Mesenchymal stem cell (in vitro differentiated cells and primary cell): Measurements from ENCODE around the gene PTPRN2.

Experiments used
- DNase-seq: peaks from one replicate; pipeline ENCODE4 v3.0.0-alpha.2; 2013
- H2AFZ ChIP-seq: one replicate; pipeline ENCODE4 v1.6.1; 2013; ENCODE audit warnings: low read depth, mild to moderate bottlenecking, control low read depth, inconsistent platforms, low read length, moderate library complexity
- H2AK5ac ChIP-seq: 2 replicates; pipeline ENCODE4 v1.6.1; 2013; ENCODE audit warnings: low read length, moderate library complexity, mild to moderate bottlenecking, inconsistent platforms; ENCODE audit not compliant: severe bottlenecking
- H2BK120ac ChIP-seq: one replicate; pipeline ENCODE4 v1.6.1; 2013; ENCODE audit warnings: low read depth, mild to moderate bottlenecking, inconsistent platforms, low read length, moderate library complexity
- H2BK12ac ChIP-seq, 2 experiments: one replicate each; pipeline ENCODE4 v1.6.1; 2013; ENCODE audit warnings: inconsistent platforms in 2 of 2, low read length in 2 of 2, mild to moderate bottlenecking in 2 of 2, moderate library complexity in 2 of 2, control low read depth in 1 of 2
- H2BK15ac ChIP-seq: one replicate; pipeline ENCODE4 v1.6.1; 2013; ENCODE audit warnings: mild to moderate bottlenecking, low read depth, inconsistent platforms; ENCODE audit not compliant: poor library complexity, severe bottlenecking
- H2BK5ac ChIP-seq: 2 replicates; pipeline ENCODE4 v1.6.1; 2013; ENCODE audit warnings: low read depth, mild to moderate bottlenecking, low read length, control low read depth, inconsistent platforms; ENCODE audit not compliant: poor library complexity, severe bottlenecking
- H3K14ac ChIP-seq, 2 experiments: one replicate each; pipeline ENCODE4 v1.6.1; 2013; ENCODE audit warnings: inconsistent platforms in 2 of 2, low read length in 2 of 2, control low read depth in 1 of 2, mild to moderate bottlenecking in 1 of 2, moderate library complexity in 1 of 2
- H3K18ac ChIP-seq, 2 experiments: one replicate each; pipeline ENCODE4 v1.6.1; 2013; ENCODE audit warnings: inconsistent platforms in 2 of 2, low read length in 2 of 2, control low read depth in 1 of 2, low read depth in 1 of 2, mild to moderate bottlenecking in 1 of 2
- H3K23ac ChIP-seq, 2 experiments: one replicate each; pipeline ENCODE4 v1.6.1; 2013; ENCODE audit warnings: inconsistent platforms in 2 of 2, low read length in 2 of 2, mild to moderate bottlenecking in 2 of 2, moderate library complexity in 2 of 2, control low read depth in 1 of 2
- H3K27ac ChIP-seq: 2 replicates; pipeline ENCODE4 v1.5.1; 2013; ENCODE audit warnings: mild to moderate bottlenecking, moderate library complexity, low read length, control low read depth, inconsistent platforms; ENCODE audit not compliant: poor library complexity, severe bottlenecking
- H3K27me3 ChIP-seq, 2 experiments: 2 replicates each; pipeline versions ENCODE4 v1.6.1 to v1.7.0; 2013; ENCODE audit warnings: low read length in 2 of 2, mild to moderate bottlenecking in 2 of 2, moderate library complexity in 2 of 2, control low read depth in 1 of 2, inconsistent platforms in 1 of 2; ENCODE audit not compliant: control insufficient read depth in 1 of 2, insufficient read depth in 1 of 2
- H3K36me3 ChIP-seq, 2 experiments: 2 replicates each; pipeline versions ENCODE4 v1.6.1 to v1.7.0; 2013; ENCODE audit warnings: low read length in 2 of 2, control low read depth in 1 of 2, inconsistent platforms in 1 of 2, low read depth in 1 of 2, mild to moderate bottlenecking in 1 of 2; ENCODE audit not compliant: insufficient read depth in 2 of 2, control insufficient read depth in 1 of 2
- H3K4ac ChIP-seq, 2 experiments: one replicate each; pipeline ENCODE4 v1.6.1; 2013; ENCODE audit warnings: inconsistent platforms in 2 of 2, low read length in 2 of 2, mild to moderate bottlenecking in 2 of 2, moderate library complexity in 2 of 2, control low read depth in 1 of 2, low read depth in 1 of 2
- H3K4me1 ChIP-seq: 2 replicates; pipeline ENCODE4 v1.6.1; 2013; ENCODE audit warnings: low read depth, low read length, control low read depth; ENCODE audit not compliant: control insufficient read depth, insufficient read depth
- H3K4me2 ChIP-seq: 2 replicates; pipeline ENCODE4 v1.6.1; 2013; ENCODE audit warnings: low read length, mild to moderate bottlenecking, inconsistent platforms; ENCODE audit not compliant: poor library complexity, severe bottlenecking
- H3K4me3 ChIP-seq, 2 experiments: 2 replicates each; pipeline versions ENCODE4 v1.5.1 to v1.7.0; 2013; ENCODE audit warnings: low read length in 2 of 2, mild to moderate bottlenecking in 2 of 2, control low read depth in 1 of 2, low read depth in 1 of 2; ENCODE audit not compliant: insufficient read depth in 1 of 2
- H3K79me1 ChIP-seq: replicated peaks from 2 replicates; pipeline ENCODE4 v1.6.1; 2013; ENCODE audit warnings: mild to moderate bottlenecking, control low read depth, low read length, inconsistent platforms; ENCODE audit not compliant: poor library complexity, severe bottlenecking
- H3K9ac ChIP-seq: 2 replicates; pipeline ENCODE4 v1.7.0; 2013; ENCODE audit warnings: mild to moderate bottlenecking, low read length, moderate library complexity
- H3K9me3 ChIP-seq: 2 replicates; pipeline ENCODE4 v1.7.0; 2013; ENCODE audit warnings: mild to moderate bottlenecking, low read length; ENCODE audit not compliant: control insufficient read depth
- H4K8ac ChIP-seq: one replicate; pipeline ENCODE4 v1.6.1; 2013; ENCODE audit warnings: inconsistent platforms, mild to moderate bottlenecking, low read length, moderate library complexity
- H4K91ac ChIP-seq: one replicate; pipeline ENCODE4 v1.6.1; 2013; ENCODE audit warnings: mild to moderate bottlenecking, low read length, inconsistent platforms
- WGBS: methylation state at CpG from one replicate; pipeline ENCODE4 v1.1.7; 2013; ENCODE audit warnings: mixed read lengths; 5-methylcytosine and 5-hydroxymethylcytosine counted together

PTPRN2 gene

GRCh38 chr7:158543840-158544239 is 43.8 kb downstream of the PTPRN2 start:
- H2BK15ac ChIP-seq, result no peak overlapping the region
- no peak overlapping the region for H3K23ac ChIP-seq
- H3K4ac ChIP-seq, result no peak overlapping the region
- H2BK120ac ChIP-seq, result no peak overlapping the region
- H3K79me1 ChIP-seq, result no peaks in the 10 kb centered on the region
- peaks cover 0 to 4% of the 10 kb centered on the region in 2 experiments for H3K36me3 ChIP-seq
- no peak overlapping the region for H2BK12ac ChIP-seq
- no peak for DNase-seq
- no peak overlapping the region for H3K18ac ChIP-seq
- peaks cover 2% of the 10 kb centered on the region for H3K4me1 ChIP-seq
- H2AFZ ChIP-seq, result no peak overlapping the region
- H4K91ac ChIP-seq, result no peak overlapping the region
- no peak overlapping the region for H3K14ac ChIP-seq
- no peaks in the 10 kb centered on the region for H3K9me3 ChIP-seq
- no peak overlapping the region for H3K4me3 ChIP-seq
- no peak overlapping the region for H4K8ac ChIP-seq
- no peak overlapping the region for H3K4me2 ChIP-seq
- H3K27ac ChIP-seq, result no peak overlapping the region
- peaks cover 0 to 16% of the 10 kb centered on the region in 2 experiments for H3K27me3 ChIP-seq
- H2BK5ac ChIP-seq, result no peak overlapping the region
- WGBS, result 88% methylated on average over 11 of the region's 11 CpGs
- no peak overlapping the region for H3K9ac ChIP-seq
- no peak overlapping the region for H2AK5ac ChIP-seq

GRCh38 chr7:158542651-158543566 is 44.7 kb downstream of the PTPRN2 start:
- no peak overlapping the region for H3K27ac ChIP-seq
- no peak overlapping the region for H4K8ac ChIP-seq
- no peak overlapping the region for H3K9ac ChIP-seq
- DNase-seq, result no peak
- no peak overlapping the region for H3K23ac ChIP-seq
- no peak overlapping the region for H2AK5ac ChIP-seq
- H2AFZ ChIP-seq, result no peak overlapping the region
- H3K36me3 ChIP-seq, result peaks cover 0 to 4% of the 10 kb centered on the region in 2 experiments
- H4K91ac ChIP-seq, result no peak overlapping the region
- no peak overlapping the region for H3K4me3 ChIP-seq
- no peak overlapping the region for H3K14ac ChIP-seq
- no peaks in the 10 kb centered on the region for H3K9me3 ChIP-seq
- H2BK12ac ChIP-seq, result no peak overlapping the region
- 70% methylated on average over 13 of the region's 19 CpGs for WGBS
- H3K18ac ChIP-seq, result no peak overlapping the region
- no peak overlapping the region for H2BK15ac ChIP-seq
- H3K79me1 ChIP-seq, result no peaks in the 10 kb centered on the region
- no peak overlapping the region for H2BK5ac ChIP-seq
- H3K4me1 ChIP-seq, result peaks cover 2% of the 10 kb centered on the region
- H3K27me3 ChIP-seq, result peaks cover 0 to 11% of the 10 kb centered on the region in 2 experiments
- no peak overlapping the region for H2BK120ac ChIP-seq
- no peak overlapping the region for H3K4ac ChIP-seq
- no peak overlapping the region for H3K4me2 ChIP-seq

DNA sequence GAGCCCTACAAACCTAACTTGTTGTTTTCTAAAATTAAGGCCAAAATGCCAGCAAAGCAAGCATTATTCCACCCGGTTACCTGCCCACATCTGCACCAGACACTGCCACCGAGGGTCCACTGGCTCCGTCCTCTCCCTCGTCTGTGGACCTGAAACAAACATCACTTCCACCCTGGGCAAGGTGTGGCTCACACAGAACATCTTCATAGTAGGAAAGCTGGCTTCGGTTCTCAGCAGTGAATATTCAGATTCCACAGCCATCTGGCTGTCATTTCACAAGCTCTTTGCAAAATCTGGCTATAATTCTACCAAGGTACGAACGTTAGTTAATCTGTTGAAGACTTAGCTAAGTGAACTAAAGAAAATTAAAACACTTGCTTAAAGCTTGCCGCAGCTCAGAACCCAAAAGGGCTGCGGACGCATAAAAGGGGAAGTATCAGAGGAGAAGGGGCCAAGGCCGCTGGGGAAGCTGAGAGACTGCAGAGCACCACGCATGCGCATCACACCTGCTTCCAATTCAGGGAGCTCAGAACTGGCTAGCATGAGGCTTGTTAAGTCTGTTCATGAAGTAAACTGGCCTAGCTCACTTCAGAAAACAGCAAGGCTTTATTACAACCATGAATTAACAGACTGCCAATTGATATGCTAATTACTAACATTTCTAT is 46.1 kb downstream of the PTPRN2 start:
- H2AK5ac ChIP-seq, result no peak overlapping the region
- H3K18ac ChIP-seq, result no peak overlapping the region
- no peak overlapping the region for H2AFZ ChIP-seq
- no peak overlapping the region for H3K23ac ChIP-seq
- H3K79me1 ChIP-seq, result no peaks in the 10 kb centered on the region
- H2BK5ac ChIP-seq, result no peak overlapping the region
- no peak overlapping the region for H2BK120ac ChIP-seq
- H3K9me3 ChIP-seq, result no peaks in the 10 kb centered on the region
- WGBS, result 82% methylated on average over 13 of the region's 13 CpGs
- H4K8ac ChIP-seq, result no peak overlapping the region
- no peak overlapping the region for H4K91ac ChIP-seq
- H3K4me1 ChIP-seq, result peaks cover 2% of the 10 kb centered on the region
- peaks cover 0 to 4% of the 10 kb centered on the region in 2 experiments for H3K36me3 ChIP-seq
- no peak overlapping the region for H3K14ac ChIP-seq
- H2BK15ac ChIP-seq, result no peak overlapping the region
- H3K27ac ChIP-seq, result no peak overlapping the region
- H3K9ac ChIP-seq, result no peak overlapping the region
- H3K4me3 ChIP-seq, result no peak overlapping the region
- DNase-seq, result no peak
- H3K27me3 ChIP-seq, result peaks cover 0 to 11% of the 10 kb centered on the region in 2 experiments
- no peak overlapping the region for H2BK12ac ChIP-seq
- no peak overlapping the region for H3K4me2 ChIP-seq
- no peak overlapping the region for H3K4ac ChIP-seq

- Histone ChIP-seq H3K79me1 (no peaks in the 10 kb centered on the region), H2BK5ac (no peak overlapping the region), H2AK5ac (no peak overlapping the region), H3K4me2 (no peak overlapping the region), H3K4me3 (no peak overlapping the region), H3K4me1 (peaks cover 2% of the 10 kb centered on the region), H2BK120ac (no peak overlapping the region), H4K8ac (no peak overlapping the region), H3K14ac (no peak overlapping the region), H3K4ac (no peak overlapping the region), H2BK12ac (no peak overlapping the region), H3K27ac (no peak overlapping the region), H3K9ac (no peak overlapping the region), H2BK15ac (no peak overlapping the region), H3K27me3 (peaks cover 0 to 14% of the 10 kb centered on the region in 2 experiments), H3K36me3 (peaks cover 0 to 4% of the 10 kb centered on the region in 2 experiments), H3K18ac (no peak overlapping the region), H3K23ac (no peak overlapping the region), H4K91ac (no peak overlapping the region), H2AFZ (no peak overlapping the region), H3K9me3 (no peaks in the 10 kb centered on the region)
- DNase-seq, result no peak
- WGBS, result 84% methylated on average over 12 of the region's 12 CpGs
Observed at GRCh38 chr7:158539711-158540146, 47.9 kb downstream of the PTPRN2 start.
